K562 (cell line): ENCODE results near the gene IGF2. TPM values are rescaled to one million over a fixed set of nuclear protein-coding genes. Genes with fewer than 3 reads are reported as not detected.

Source experiments
- ATAC-seq: fragments of 200-7000 bp; cut with Tn5 transposase; 3 replicates; pipeline ENCODE4 v1.9.1; 2020; ENCODE audit warnings: moderate library complexity
- BruUV-seq: library from RNA; stranded (reverse); fragments of 400-500 nt; replicated peaks from 2 replicates; lab custom pipeline; 2021; lab: Mats Ljungman, UMichigan
- CTCF ChIA-PET: fragments of 300-600 bp; formaldehyde crosslinking; extraction: SDS; loops from one replicate; lab custom pipeline; 2021; ENCODE audit warnings: low intra/inter-chr PET ratio; lab: Yijun Ruan, JAX
- POLR2A ChIA-PET: fragments of 300-600, 350-650 bp; sonication (Branson Sonifier 250); formaldehyde crosslinking; extraction: SDS; loops from one replicate; lab custom pipeline; 2021; ENCODE audit warnings: antibody characterized with exemption, inconsistent platforms; lab: Yijun Ruan, JAX
- DNase-seq, 4 experiments: peaks; one replicate each; pipeline versions ENCODE4 v3.0.0 to v3.0.0-alpha.2; 2011 to 2018; ENCODE audit warnings: low spot score in 3 of 4, mixed read lengths in 3 of 4; ENCODE audit errors: extremely low read depth in 1 of 4
- FAIRE-seq: peaks from 2 replicates; lab custom pipeline; 2011; peaks lifted over from hg19 to GRCh38; lab: Jason Lieb, UNC
- H2AFZ ChIP-seq: 2 replicates; pipeline ENCODE4 v1.6.0; 2011; ENCODE audit warnings: low read depth, low read length, control low read depth, inconsistent platforms
- H3K27ac ChIP-seq: fragments of 200-600 bp; 3 replicates; pipeline ENCODE4 v1.8.0; 2011; ENCODE audit warnings: low read depth, mild to moderate bottlenecking, control low read depth, inconsistent platforms, low read length, moderate library complexity, mixed read lengths; ENCODE audit errors: extremely low read depth
- H3K27me3 ChIP-seq, 2 experiments: fragments of 300-600 bp in 1 of 2; 2 replicates in 1 of 2; 3 replicates in 1 of 2; pipeline versions ENCODE4 v1.6.0 to v1.8.0; 2011; ENCODE audit warnings: inconsistent platforms in 2 of 2, low read length in 2 of 2, mild to moderate bottlenecking in 1 of 2, mixed read lengths in 1 of 2, moderate library complexity in 1 of 2; ENCODE audit not compliant: control insufficient read depth in 2 of 2, insufficient read depth in 2 of 2
- H3K36me3 ChIP-seq: fragments of 300-600 bp; 3 replicates; pipeline ENCODE4 v1.8.0; 2011; ENCODE audit warnings: mild to moderate bottlenecking, low read length, inconsistent platforms; ENCODE audit not compliant: control insufficient read depth, insufficient read depth
- H3K4me1 ChIP-seq, 2 experiments: fragments of 200-600 bp in 1 of 2; replicated peaks in 1 of 2; 2 replicates in 1 of 2; 3 replicates in 1 of 2; pipeline versions ENCODE4 v1.5.1 to v1.8.0; 2011; ENCODE audit warnings: inconsistent platforms in 2 of 2, low read length in 2 of 2, mild to moderate bottlenecking in 1 of 2, mixed read lengths in 1 of 2, moderate library complexity in 1 of 2; ENCODE audit not compliant: control insufficient read depth in 2 of 2, insufficient read depth in 2 of 2
- H3K4me2 ChIP-seq: 2 replicates; pipeline ENCODE4 v1.6.1; 2011; ENCODE audit warnings: low read length, control low read depth, inconsistent platforms, mixed read lengths; ENCODE audit not compliant: insufficient read depth
- H3K4me3 ChIP-seq: fragments of 200-600 bp; sonication (generic), shearing (Covaris generic); 2 replicates; pipeline ENCODE4 v1.5.1; 2016; ENCODE audit warnings: control low read depth, inconsistent platforms
- H3K79me2 ChIP-seq: fragments of 200-600 bp; 3 replicates; pipeline ENCODE4 v1.8.0; 2011; ENCODE audit warnings: low read length, inconsistent platforms; ENCODE audit not compliant: control insufficient read depth, insufficient read depth
- H3K9ac ChIP-seq, 2 experiments: 2 replicates each; pipeline versions ENCODE4 v1.6.0 to v1.6.1; 2011; ENCODE audit warnings: low read depth in 2 of 2, low read length in 2 of 2, control low read depth in 1 of 2, inconsistent platforms in 1 of 2, mild to moderate bottlenecking in 1 of 2, mixed read lengths in 1 of 2; ENCODE audit not compliant: insufficient read depth in 1 of 2
- H3K9me1 ChIP-seq: one replicate; pipeline ENCODE4 v1.6.0; 2011; ENCODE audit warnings: inconsistent platforms, mild to moderate bottlenecking, low read length, moderate library complexity; ENCODE audit not compliant: control insufficient read depth, insufficient read depth
- H3K9me3 ChIP-seq: replicated peaks from 2 replicates; pipeline ENCODE4 v1.5.1; 2011; ENCODE audit warnings: low read depth, low read length, inconsistent platforms; ENCODE audit not compliant: control insufficient read depth, insufficient read depth
- H4K20me1 ChIP-seq: replicated peaks from 2 replicates; pipeline ENCODE4 v1.6.1; 2011; ENCODE audit warnings: low read length, inconsistent platforms, mixed read lengths; ENCODE audit not compliant: control insufficient read depth, insufficient read depth
- BRF1 ChIP-seq: IDR thresholded peaks from 3 replicates; pipeline ENCODE4 v1.6.1; 2011; ENCODE audit warnings: borderline replicate concordance, mild to moderate bottlenecking; ENCODE audit not compliant: insufficient read length; ENCODE audit errors: extremely low read depth
- DDX20 ChIP-seq: fragments of 450-650 bp; IDR thresholded peaks from 2 replicates; pipeline ENCODE4 v1.6.1; 2016; ENCODE audit warnings: missing genetic modification characterization, low read depth, mild to moderate bottlenecking, missing compliant biosample characterization, moderate library complexity
- E2F6 ChIP-seq, 2 experiments: IDR thresholded peaks; 2 replicates each; pipeline ENCODE4 v1.6.1; 2011; ENCODE audit warnings: borderline replicate concordance in 1 of 2, control low read depth in 1 of 2, low read depth in 1 of 2, low read length in 1 of 2, mild to moderate bottlenecking in 1 of 2, mixed read lengths in 1 of 2, moderate library complexity in 1 of 2; ENCODE audit not compliant: insufficient read depth in 1 of 2, insufficient read length in 1 of 2, poor library complexity in 1 of 2, severe bottlenecking in 1 of 2; ENCODE audit errors: extremely low read depth in 1 of 2
- FOXJ2 ChIP-seq: fragments of 200-800 bp; sonication (Bioruptor generic); IDR thresholded peaks from 2 replicates; pipeline ENCODE4 v1.6.1; 2016; ENCODE audit warnings: missing genetic modification characterization, missing compliant biosample characterization
- IFI16 ChIP-seq: fragments of 250-450 bp; sonication (Bioruptor Pico); IDR thresholded peaks from 2 replicates; pipeline ENCODE4 v2.1.2; 2022; ENCODE audit warnings: mild to moderate bottlenecking, inconsistent platforms
- KDM2B ChIP-seq: fragments of 250-450 bp; sonication (Bioruptor Pico); IDR thresholded peaks from 2 replicates; pipeline ENCODE4 v1.8.0; 2021; ENCODE audit warnings: mild to moderate bottlenecking, moderate library complexity
- KHSRP ChIP-seq: fragments of 450-650 bp; IDR thresholded peaks from 2 replicates; pipeline ENCODE4 v1.6.1; 2017
- KLF13 ChIP-seq: fragments of 450-650 bp; IDR thresholded peaks from 2 replicates; pipeline ENCODE4 v1.6.1; 2016; ENCODE audit warnings: missing genetic modification characterization, low read depth, mild to moderate bottlenecking, missing compliant biosample characterization, moderate library complexity, borderline replicate concordance
- MEF2D ChIP-seq: conservative IDR thresholded peaks from 2 replicates; pipeline ENCODE4 v1.6.1; 2016; ENCODE audit warnings: low read depth, missing genetic modification characterization, missing compliant biosample characterization
- PML ChIP-seq: IDR thresholded peaks from 2 replicates; pipeline ENCODE4 v1.6.1; 2012; ENCODE audit warnings: low read length, inconsistent platforms
- RAD21 ChIP-seq, 2 experiments: fragments of 250-450 bp in 1 of 2; fragments of 450-650 bp in 1 of 2; sonication (Bioruptor Pico) in 1 of 2; formaldehyde crosslinking in 1 of 2; IDR thresholded peaks in 1 of 2; conservative IDR thresholded peaks in 1 of 2; 2 replicates each; pipeline versions ENCODE4 v1.4.0 to v1.8.0; 2020 to 2022; ENCODE audit warnings: mild to moderate bottlenecking in 2 of 2, moderate library complexity in 1 of 2
- RB1 ChIP-seq: fragments of 450-650 bp; IDR thresholded peaks from 2 replicates; pipeline ENCODE4 v1.6.1; 2017; ENCODE audit warnings: low read depth, mild to moderate bottlenecking
- THRA ChIP-seq: fragments of 450-650 bp; IDR thresholded peaks from 2 replicates; pipeline ENCODE4 v1.6.1; 2017; ENCODE audit warnings: mild to moderate bottlenecking, moderate library complexity
- ZNF174 ChIP-seq: fragments of 250-450 bp; sonication (Bioruptor Pico); IDR thresholded peaks from 2 replicates; pipeline ENCODE4 v1.4.0; 2020; ENCODE audit warnings: mild to moderate bottlenecking
- ZNF436 ChIP-seq: fragments of 250-450, 450-650 bp; sonication (Bioruptor Pico); formaldehyde crosslinking; IDR thresholded peaks from 2 replicates; pipeline ENCODE4 v1.7.0; 2020; ENCODE audit warnings: mild to moderate bottlenecking
- ZNF583 ChIP-seq: fragments of 250-450 bp; sonication (Bioruptor Pico); IDR thresholded peaks from 2 replicates; pipeline ENCODE4 v1.4.0; 2020
- ZNF639 ChIP-seq, 2 experiments: fragments of 200-800 bp in 1 of 2; sonication (Bioruptor generic) in 1 of 2; sonication (generic) in 1 of 2; formaldehyde crosslinking in 1 of 2; IDR thresholded peaks in 1 of 2; conservative IDR thresholded peaks in 1 of 2; 2 replicates each; pipeline versions ENCODE4 v1.5.0 to v1.6.1; 2016 to 2020; ENCODE audit warnings: missing compliant biosample characterization in 1 of 2, missing genetic modification characterization in 1 of 2, missing genetic modification reagents in 1 of 2
- WGBS: fragments of 100-300 bp; shearing (Covaris generic); methylation state at CpG from one replicate; pipeline ENCODE4 v1.1.6; 2016; ENCODE audit warnings: low coverage, mixed read lengths; ENCODE audit not compliant: insufficient coverage; ENCODE audit errors: missing lambda C conversion rate; 5-methylcytosine and 5-hydroxymethylcytosine counted together
- in situ Hi-C: fragments of 300-500 bp; cut with MboI; formaldehyde crosslinking; loops from 4 replicates; pipeline ENCODE4 v1.15.0; 2018; ENCODE audit warnings: inconsistent platforms, mixed read lengths
- intact Hi-C: fragments of 100-400 bp; cut with micrococcal nuclease; formaldehyde crosslinking; loops from 2 replicates; pipeline ENCODE4 v1.14.2; 2022
- polyA plus RNA-seq, 8 experiments: library from polyadenylated mRNA; depleted of rRNA in 4 of 8; stranded (reverse) in 5 of 8; unstranded in 3 of 8; fragments of >200 nt; fragmentation: Nextera tagmentation in 2 of 8; fragmentation: Illumina TruSeq in 1 of 8; extraction: Ambion mirVana in 2 of 8; extraction: Trizol in 1 of 8; gene quantifications; 2 replicates each; pipeline versions ENCODE4 v1.2.1 to v1.2.3, GENCODE V29; 2011 to 2014; ENCODE audit warnings: inconsistent platforms in 1 of 8, missing spikeins in 1 of 8
- total RNA-seq, 7 experiments: library from RNA; depleted of rRNA in 6 of 7; stranded (reverse); fragments of >200 nt in 6 of 7; fragmentation: Illumina TruSeq in 2 of 7; extraction: Trizol in 2 of 7; gene quantifications; 2 replicates each; pipeline versions ENCODE4 v1.2.1 to v1.2.3, GENCODE V29; 2011 to 2021; ENCODE audit warnings: low replicate concordance in 1 of 7

IGF2 gene
- total and polyA plus RNA-seq, 9 of the 15 experiments (the other 6 are each of a cell fraction or from before 2014, with no cell fraction given) = 0.16 TPM; not detected in 8

- peaks cover 18% of the 10 kb centered on the region; the same call in 1 of the 2 replicates for H4K20me1 ChIP-seq
- WGBS = under 1% methylated on average over 22 of the region's 22 CpGs
- TF ChIP-seq PML (no peak), DDX20 (no peak), ZNF436 (CRISPR knock-in tag) (no peak), RAD21 (CRISPR knock-in tag; conservative IDR thresholded peaks at IDR 0.05 in 1 of 2, IDR thresholded peaks at IDR 0.05 in 1 of 2) (no peak), KLF13 (no peak), MEF2D (tag) (no peak), THRA (no peak), KHSRP (no peak), RB1 (no peak), ZNF583 (CRISPR knock-in tag) (no peak), IFI16 (CRISPR knock-in tag) (no peak), KDM2B (CRISPR knock-in tag) (no peak), ZNF639 (CRISPR knock-in tag; conservative IDR thresholded peaks at IDR 0.05 in 1 of 2, IDR thresholded peaks at IDR 0.05 in 1 of 2) (no peak), FOXJ2 (tag) (no peak), BRF1 (no peak), E2F6 (IDR thresholded peaks at IDR 0.05; ENCODE audit: borderline replicate concordance in 1 of 2, extremely low read depth in 1 of 2, insufficient read depth in 1 of 2, insufficient read length in 1 of 2, low read depth in 1 of 2, low read length in 1 of 2, poor library complexity in 1 of 2, severe bottlenecking in 1 of 2) (no peak), ZNF174 (no peak)
- no peak overlapping the region for H3K9ac ChIP-seq
- intact Hi-C loops = no loop called here
- no peaks in the 10 kb centered on the region for H3K79me2 ChIP-seq
- H3K4me2 ChIP-seq = no peak overlapping the region
- H3K36me3 ChIP-seq = no peaks in the 10 kb centered on the region
- ChIA-PET POLR2A (interaction anchor here (0.5 to 0.7 kb wide), 5 partner anchors 9 to 53 kb away, joined by 3 read pairs; no protein-coding TSS in a partner anchor), CTCF (no interaction called here)
- FAIRE-seq = no peak
- H2AFZ ChIP-seq = no peak overlapping the region
- BruUV-seq = no TSS peak
- no peak overlapping the region for H3K27ac ChIP-seq
- peaks cover 0 to 22% of the 10 kb centered on the region in 2 experiments; a peak in 1 of 5 replicates for H3K4me1 ChIP-seq
- no peaks in the 10 kb centered on the region for H3K9me1 ChIP-seq
- H3K4me3 ChIP-seq = no peak overlapping the region
- ATAC-seq = no peak
- peaks cover 4 to 42% of the 10 kb centered on the region in 2 experiments; a peak in 3 of 5 replicates for H3K27me3 ChIP-seq
- no peak for DNase-seq
- in situ Hi-C loops = no loop called here
- H3K9me3 ChIP-seq = no peaks in the 10 kb centered on the region
These were observed 40.3 kb downstream of the IGF2 start for GRCh38 chr11:2098691-2099515.
